ENCODE results near the gene BBS2. TPM values are rescaled to one million over a fixed set of nuclear protein-coding genes. Genes with fewer than 3 reads are reported as not detected.

Gene BBS2
- total RNA-seq, 1 donor from 2014 or later = 82.1 TPM

Other genes starting within 250 kb of the BBS2 start
- 289 and 415 TPM in 2 replicates for gene AMFR, start 94.5 kb downstream of the BBS2 start, total RNA-seq
- gene NUDT21, start 68.7 kb downstream of the BBS2 start, total RNA-seq = 82.8 and 111 TPM in 2 replicates
- gene OGFOD1, start 68.5 kb downstream of the BBS2 start, total RNA-seq = 83.5 and 140 TPM in 2 replicates
- gene MT4, start 45.0 kb upstream of the BBS2 start, total RNA-seq = not detected in 2 replicates
- gene MT3, start 69.5 kb upstream of the BBS2 start, total RNA-seq = not detected in 2 replicates
- 146 and 252 TPM in 2 replicates for gene MT2A, start 88.6 kb upstream of the BBS2 start, total RNA-seq
- gene MT1E, start 105.8 kb upstream of the BBS2 start, total RNA-seq = 193 and 893 TPM in 2 replicates
- gene MT1M, start 112.6 kb upstream of the BBS2 start, total RNA-seq = 2.8 and 38.0 TPM in 2 replicates
- gene MT1A, start 118.6 kb upstream of the BBS2 start, total RNA-seq = 0.89 and 4.3 TPM in 2 replicates
- gene MT1B, start 131.9 kb upstream of the BBS2 start, total RNA-seq = not detected in 2 replicates
- gene MT1F, start 137.9 kb upstream of the BBS2 start, total RNA-seq = 11.0 and 11.1 TPM in 2 replicates
- 7.8 and 10.5 TPM in 2 replicates for gene MT1G, start 148.0 kb upstream of the BBS2 start, total RNA-seq
- gene MT1H, start 149.8 kb upstream of the BBS2 start, total RNA-seq = 1.4 and 8.9 TPM in 2 replicates
- 63.2 and 75.2 TPM in 2 replicates for gene MT1X, start 162.4 kb upstream of the BBS2 start, total RNA-seq
- 72.3 and 105 TPM in 2 replicates for gene NUP93, start 210.1 kb upstream of the BBS2 start, total RNA-seq